BJ (cell line): ENCODE measurements around the gene STIM1. TPM values are rescaled to one million over a fixed set of nuclear protein-coding genes. Genes with fewer than 3 reads are reported as not detected.

Source experiments
- CTCF ChIA-PET: fragments of 350-600 bp; formaldehyde crosslinking; extraction: SDS; loops from one replicate; lab custom pipeline; 2021; ENCODE audit warnings: antibody characterized with exemption, inconsistent platforms; lab: Yijun Ruan, JAX
- POLR2A ChIA-PET: fragments of 300-600 bp; sonication (Branson Sonifier 250); formaldehyde crosslinking; extraction: SDS; loops from one replicate; lab custom pipeline; 2021; ENCODE audit warnings: antibody characterized with exemption; lab: Charles Lee
- DNase-seq: peaks from one replicate; pipeline ENCODE4 v3.0.0-alpha.2; 2011; ENCODE audit warnings: low read depth
- H3K27me3 ChIP-seq: 2 replicates; pipeline ENCODE4 v1.6.0; 2011; ENCODE audit warnings: low read length; ENCODE audit not compliant: control insufficient read depth, insufficient read depth
- H3K36me3 ChIP-seq: 2 replicates; pipeline ENCODE4 v1.5.1; 2011; ENCODE audit warnings: low read length; ENCODE audit not compliant: control insufficient read depth, insufficient read depth
- H3K4me3 ChIP-seq: 2 replicates; pipeline ENCODE4 v1.5.1; 2011; ENCODE audit warnings: low read depth, mild to moderate bottlenecking, control low read depth, low read length
- polyA plus RNA-seq: library from polyadenylated mRNA; depleted of rRNA; stranded (reverse); fragments of >200 nt; gene quantifications from 2 replicates; pipeline ENCODE4 v1.2.3, GENCODE V29; 2011
- TF ChIP-seq, protein P1 (sequence below): IDR thresholded peaks from 2 replicates; pipeline ENCODE4 v1.5.1; 2011; ENCODE audit warnings: low read depth, mild to moderate bottlenecking, control low read depth, inconsistent platforms, low read length, moderate library complexity; ENCODE audit not compliant: insufficient read depth

The STIM1 gene
- polyA plus RNA-seq, 1 experiment, result 54.6 TPM

DNA sequence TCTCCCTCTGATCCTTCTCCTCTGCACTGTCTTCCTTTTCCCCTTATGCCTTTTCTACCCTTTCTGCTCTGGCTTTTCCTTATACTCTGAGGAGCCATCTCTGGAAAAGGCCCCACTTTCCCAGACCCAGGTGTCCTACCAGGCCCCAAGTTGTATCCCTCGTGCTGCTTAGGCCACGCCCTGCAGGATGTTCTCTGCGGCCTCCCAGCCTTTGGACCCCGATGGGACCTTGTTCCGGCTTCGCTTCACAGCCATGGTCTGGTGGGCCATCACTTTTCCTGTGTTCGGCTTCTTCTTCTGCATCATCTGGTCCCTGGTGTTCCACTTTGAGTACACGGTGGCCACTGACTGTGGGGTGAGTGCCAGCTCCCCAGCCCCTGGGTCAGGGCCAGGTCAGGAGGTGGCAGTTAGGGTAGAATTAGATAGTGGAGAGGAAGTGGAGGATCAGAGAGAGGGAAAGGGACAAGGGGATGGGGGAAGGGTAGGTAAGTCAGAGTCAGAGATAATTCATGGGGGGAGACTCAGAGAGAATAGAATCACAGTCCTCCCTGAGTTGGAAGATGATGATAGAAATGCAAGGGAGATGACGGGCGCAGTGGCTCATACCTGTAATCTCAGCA lies 38.2 kb upstream of the STIM1 start:
- no peaks in the 10 kb centered on the region for H3K36me3 ChIP-seq
- POLR2A ChIA-PET, result no interaction called here
- no peaks in the 10 kb centered on the region for H3K27me3 ChIP-seq
- TF ChIP-seq, protein P1, sequence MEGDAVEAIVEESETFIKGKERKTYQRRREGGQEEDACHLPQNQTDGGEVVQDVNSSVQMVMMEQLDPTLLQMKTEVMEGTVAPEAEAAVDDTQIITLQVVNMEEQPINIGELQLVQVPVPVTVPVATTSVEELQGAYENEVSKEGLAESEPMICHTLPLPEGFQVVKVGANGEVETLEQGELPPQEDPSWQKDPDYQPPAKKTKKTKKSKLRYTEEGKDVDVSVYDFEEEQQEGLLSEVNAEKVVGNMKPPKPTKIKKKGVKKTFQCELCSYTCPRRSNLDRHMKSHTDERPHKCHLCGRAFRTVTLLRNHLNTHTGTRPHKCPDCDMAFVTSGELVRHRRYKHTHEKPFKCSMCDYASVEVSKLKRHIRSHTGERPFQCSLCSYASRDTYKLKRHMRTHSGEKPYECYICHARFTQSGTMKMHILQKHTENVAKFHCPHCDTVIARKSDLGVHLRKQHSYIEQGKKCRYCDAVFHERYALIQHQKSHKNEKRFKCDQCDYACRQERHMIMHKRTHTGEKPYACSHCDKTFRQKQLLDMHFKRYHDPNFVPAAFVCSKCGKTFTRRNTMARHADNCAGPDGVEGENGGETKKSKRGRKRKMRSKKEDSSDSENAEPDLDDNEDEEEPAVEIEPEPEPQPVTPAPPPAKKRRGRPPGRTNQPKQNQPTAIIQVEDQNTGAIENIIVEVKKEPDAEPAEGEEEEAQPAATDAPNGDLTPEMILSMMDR, result no peak
- DNase-seq, result no peak
- CTCF ChIA-PET, result interaction anchor here (0.6 to 4.3 kb wide), 3 partner anchors 9 to 14 kb away, joined by 3 to 30 read pairs (median 3); partner anchors contain the start of gene PGAP2
- H3K4me3 ChIP-seq, result no peak overlapping the region

DNA sequence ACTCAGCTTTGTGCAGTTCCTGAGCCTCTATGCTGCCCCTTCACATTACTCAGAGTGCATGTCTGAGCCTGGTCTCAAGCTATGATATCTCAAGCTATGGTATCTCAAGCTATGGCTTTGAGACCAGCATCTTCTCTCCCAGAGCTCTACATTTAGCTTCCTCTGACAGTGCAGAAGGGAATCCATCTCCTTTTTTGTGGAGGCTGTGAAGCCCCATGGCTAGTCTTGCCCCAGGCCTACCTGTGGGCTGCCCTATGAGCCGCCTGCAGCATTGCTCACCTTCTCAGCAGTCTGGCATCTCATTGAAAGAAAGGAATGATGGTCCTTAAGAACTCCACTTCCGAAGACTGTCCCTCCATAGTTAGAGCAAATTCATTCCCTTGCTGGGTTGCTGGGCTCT lies 34.5 kb upstream of the STIM1 start:
- no peak for DNase-seq

DNA sequence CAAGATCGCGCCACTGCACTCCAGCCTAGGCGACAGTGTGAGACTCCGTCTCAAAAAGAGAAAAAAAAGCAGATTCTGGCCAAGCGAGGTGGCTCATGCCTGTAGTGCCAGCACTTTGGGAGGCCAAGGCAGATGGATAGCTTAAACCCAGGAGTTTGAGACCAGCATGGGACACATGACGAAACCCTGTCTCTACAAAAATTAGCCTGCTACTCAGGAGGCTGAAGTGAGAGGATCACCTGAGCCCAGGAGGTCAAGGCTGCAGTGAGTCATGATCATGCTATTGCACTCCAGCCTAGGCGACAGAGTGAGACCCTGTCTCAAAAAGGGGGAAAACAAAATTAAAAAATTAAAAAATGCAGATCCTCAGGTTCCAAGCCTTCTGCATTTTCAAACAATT lies 33.2 kb upstream of the STIM1 start:
- Histone ChIP-seq H3K4me3 (no peak overlapping the region), H3K27me3 (no peaks in the 10 kb centered on the region), H3K36me3 (peaks cover 10% of the 10 kb centered on the region)
- ChIA-PET CTCF (interaction anchor here (0.6 to 2.4 kb wide), 2 partner anchors 14 to 377 kb away, joined by 3 to 15 read pairs; partner anchors contain the start of gene PGAP2), POLR2A (no interaction called here)
- DNase-seq, result no peak
- TF ChIP-seq, protein P1, result no peak

More for the DNA sequence above, 34.5 kb upstream of the STIM1 start:
- TF ChIP-seq, protein P1, result no peak
- ChIA-PET CTCF (interaction anchor here (1.0 to 4.3 kb wide), 5 partner anchors 13 to 211 kb away, joined by 3 to 30 read pairs (median 3); partner anchors contain the start of genes NUP98, PGAP2 and RHOG), POLR2A (no interaction called here)
- no peaks in the 10 kb centered on the region for H3K27me3 ChIP-seq
- H3K4me3 ChIP-seq, result no peak overlapping the region
- H3K36me3 ChIP-seq, result peaks cover 5% of the 10 kb centered on the region

DNA sequence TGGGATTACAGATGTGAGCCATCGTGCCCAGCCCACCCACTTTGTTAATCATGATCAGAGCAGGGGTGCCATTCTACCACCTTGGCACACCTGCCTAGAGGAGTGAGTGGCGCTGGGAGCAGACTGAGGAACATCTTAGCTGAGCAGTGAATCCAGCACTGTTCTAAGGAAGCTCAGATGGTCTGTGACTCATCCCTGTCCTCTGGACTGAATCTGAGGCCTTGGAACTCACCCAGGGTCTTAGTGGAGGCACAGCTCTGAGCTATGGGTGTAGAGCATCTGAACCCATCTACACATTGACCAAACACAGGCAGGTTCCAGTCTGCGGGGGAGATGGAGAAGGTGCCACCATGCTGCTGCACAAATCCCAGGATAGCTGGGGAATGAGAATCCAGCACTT lies 32.2 kb upstream of the STIM1 start:
- ChIA-PET CTCF (interaction anchor here (0.9 to 2.4 kb wide), 3 partner anchors 11 to 18 kb away, joined by 3 to 15 read pairs (median 4); partner anchors contain the start of gene PGAP2), POLR2A (no interaction called here)
- no peaks in the 10 kb centered on the region for H3K27me3 ChIP-seq
- H3K36me3 ChIP-seq, result peaks cover 16% of the 10 kb centered on the region
- TF ChIP-seq, protein P1, result no peak
- H3K4me3 ChIP-seq, result no peak overlapping the region
- DNase-seq, result peak; percentile 27

DNA sequence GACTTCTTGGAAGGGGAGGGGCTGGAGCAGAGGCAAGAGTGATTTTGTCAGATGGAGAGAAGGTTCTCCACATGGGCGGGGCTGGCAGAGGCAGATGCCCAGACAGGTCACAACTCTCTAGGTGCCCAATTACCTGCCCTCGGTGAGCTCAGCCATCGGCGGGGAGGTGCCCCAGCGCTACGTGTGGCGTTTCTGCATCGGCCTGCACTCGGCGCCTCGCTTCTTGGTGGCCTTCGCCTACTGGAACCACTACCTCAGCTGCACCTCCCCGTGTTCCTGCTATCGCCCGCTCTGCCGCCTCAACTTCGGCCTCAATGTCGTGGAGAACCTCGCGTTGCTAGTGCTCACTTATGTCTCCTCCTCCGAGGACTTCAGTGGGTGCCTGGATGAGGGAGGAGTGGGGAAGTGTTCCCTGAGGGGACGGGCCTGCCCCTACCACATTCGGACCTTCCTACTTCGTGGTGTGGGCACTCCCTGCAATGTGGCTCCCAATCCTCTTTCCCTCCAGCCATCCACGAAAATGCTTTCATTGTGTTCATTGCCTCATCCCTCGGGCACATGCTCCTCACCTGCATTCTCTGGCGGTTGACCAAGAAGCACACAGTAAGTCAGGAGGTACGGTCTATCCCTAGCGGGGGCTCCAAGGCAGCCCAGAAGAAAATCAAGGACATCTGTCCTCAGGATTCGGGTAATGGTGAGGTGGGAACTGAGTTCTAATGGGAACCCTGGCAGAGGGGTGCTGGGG lies 31.5 kb upstream of the STIM1 start:
- peaks cover 16% of the 10 kb centered on the region for H3K36me3 ChIP-seq
- no peak overlapping the region for H3K4me3 ChIP-seq
- POLR2A ChIA-PET, result no interaction called here
- H3K27me3 ChIP-seq, result no peaks in the 10 kb centered on the region
- CTCF ChIA-PET, result interaction anchor here (0.9 to 2.4 kb wide), 3 partner anchors 12 to 17 kb away, joined by 3 to 15 read pairs (median 4); partner anchors contain the start of gene PGAP2
- no peak for DNase-seq
- TF ChIP-seq, protein P1, result no peak
